Parathyroid adenoma (tissue), 2 donors: ENCODE results near the gene GPATCH2.
"Not testable (repeated sequence)": the region's sequence is repeated elsewhere in the genome, so short reads cannot be mapped to it uniquely, and the experiment has no call there.

ENCODE experiments used
- H2AFZ ChIP-seq: fragments of 300-600 bp; sonication (generic); one replicate; pipeline ENCODE4 v1.7.0; 2017; ENCODE audit warnings: antibody characterized with exemption, mild to moderate bottlenecking
- H3K27ac ChIP-seq: fragments of 300-600 bp; sonication (generic); one replicate; pipeline ENCODE4 v1.7.0; 2017
- H3K27me3 ChIP-seq: fragments of 300-600 bp; sonication (generic); one replicate; pipeline ENCODE4 v1.7.0; 2017; ENCODE audit warnings: low read length; ENCODE audit not compliant: control insufficient read depth, insufficient read depth
- H3K36me3 ChIP-seq: fragments of 300-600 bp; sonication (generic); one replicate; pipeline ENCODE4 v1.7.0; 2017; ENCODE audit warnings: low read length; ENCODE audit not compliant: control insufficient read depth, insufficient read depth
- H3K4me1 ChIP-seq: fragments of 300-600 bp; sonication (generic); one replicate; pipeline ENCODE4 v1.7.0; 2017; ENCODE audit warnings: control low read depth
- H3K4me2 ChIP-seq: fragments of 300-600 bp; sonication (generic); one replicate; pipeline ENCODE4 v1.7.0; 2017; ENCODE audit warnings: low read length
- H3K4me3 ChIP-seq: fragments of 300-600 bp; sonication (generic); one replicate; pipeline ENCODE4 v1.7.0; 2017; ENCODE audit warnings: low read depth, low read length
- H3K79me2 ChIP-seq: fragments of 300-600 bp; sonication (generic); one replicate; pipeline ENCODE4 v1.7.0; 2017; ENCODE audit warnings: control low read depth
- H3K9ac ChIP-seq: fragments of 300-600 bp; sonication (generic); one replicate; pipeline ENCODE4 v1.7.0; 2017; ENCODE audit warnings: mild to moderate bottlenecking
- H3K9me3 ChIP-seq: fragments of 300-600 bp; sonication (generic); one replicate; pipeline ENCODE4 v1.7.0; 2017; ENCODE audit warnings: low read length; ENCODE audit not compliant: control insufficient read depth
- CTCF ChIP-seq: fragments of 300-600 bp; sonication (generic); IDR thresholded peaks from one replicate; pipeline ENCODE4 v1.7.0; 2017; ENCODE audit warnings: antibody characterized with exemption, mild to moderate bottlenecking
- donor health status: primary hyperparathyroidism.

The GPATCH2 gene

GRCh38 chr1:217525773-217526490, 105.0 kb downstream of the GPATCH2 start:
- Histone ChIP-seq H3K27me3 (no peaks in the 10 kb centered on the region), H3K4me2 (no peak overlapping the region), H3K27ac (no peak overlapping the region), H2AFZ (no peak overlapping the region), H3K79me2 (no peaks in the 10 kb centered on the region), H3K4me3 (no peak overlapping the region), H3K9ac (no peak overlapping the region), H3K36me3 (no peaks in the 10 kb centered on the region), H3K4me1 (no peaks in the 10 kb centered on the region), H3K9me3 (no peaks in the 10 kb centered on the region)
- no peak for TF ChIP-seq CTCF

GRCh38 chr1:217524787-217525520, 105.9 kb downstream of the GPATCH2 start:
- no peaks in the 10 kb centered on the region for H3K27me3 ChIP-seq
- H3K27ac ChIP-seq: no peak overlapping the region
- TF ChIP-seq CTCF: no peak

GRCh38 chr1:217523921-217524320, 107.0 kb downstream of the GPATCH2 start:
- H3K79me2 ChIP-seq, H2AFZ ChIP-seq, H3K27me3 ChIP-seq, H3K9me3 ChIP-seq, H3K27ac ChIP-seq, H3K4me2 ChIP-seq, H3K36me3 ChIP-seq, H3K4me1 ChIP-seq, H3K4me3 ChIP-seq, H3K9ac ChIP-seq: not testable (repeated sequence)

More at GRCh38 chr1:217524787-217525520, 105.9 kb downstream of the GPATCH2 start:
- Histone ChIP-seq H3K36me3 (no peaks in the 10 kb centered on the region), H3K4me1 (no peaks in the 10 kb centered on the region), H3K9me3 (no peaks in the 10 kb centered on the region), H3K4me3 (no peak overlapping the region), H3K4me2 (no peak overlapping the region), H3K9ac (no peak overlapping the region), H3K79me2 (no peaks in the 10 kb centered on the region), H2AFZ (no peak overlapping the region)

GRCh38 chr1:217522277-217522676, 108.6 kb downstream of the GPATCH2 start:
- Histone ChIP-seq H3K9me3 (no peaks in the 10 kb centered on the region), H3K27ac (no peak overlapping the region), H3K4me3 (no peak overlapping the region), H2AFZ (no peak overlapping the region), H3K36me3 (no peaks in the 10 kb centered on the region), H3K4me2 (no peak overlapping the region), H3K4me1 (no peaks in the 10 kb centered on the region), H3K79me2 (no peaks in the 10 kb centered on the region), H3K9ac (no peak overlapping the region), H3K27me3 (no peaks in the 10 kb centered on the region)
- TF ChIP-seq CTCF: no peak

- Histone ChIP-seq H2AFZ (no peak overlapping the region), H3K9me3 (no peaks in the 10 kb centered on the region), H3K4me1 (no peaks in the 10 kb centered on the region), H3K4me3 (no peak overlapping the region), H3K27me3 (no peaks in the 10 kb centered on the region), H3K9ac (no peak overlapping the region), H3K27ac (no peak overlapping the region), H3K4me2 (no peak overlapping the region), H3K79me2 (no peaks in the 10 kb centered on the region), H3K36me3 (no peaks in the 10 kb centered on the region)
- no peak for TF ChIP-seq CTCF
These were observed 109.6 kb downstream of the GPATCH2 start for GRCh38 chr1:217521317-217521716.
